Neuron (in vitro differentiated cells): ENCODE measurements around the gene ADAM8.

Source experiments
- H2AFZ ChIP-seq: one replicate; pipeline ENCODE4 v1.6.1; 2013; ENCODE audit warnings: low read depth, mild to moderate bottlenecking, inconsistent platforms, low read length, moderate library complexity
- H3K27me3 ChIP-seq: one replicate; pipeline ENCODE4 v1.6.1; 2013; ENCODE audit warnings: low read length; ENCODE audit not compliant: insufficient read depth
- H3K36me3 ChIP-seq: one replicate; pipeline ENCODE4 v1.6.1; 2013; ENCODE audit warnings: low read length; ENCODE audit not compliant: insufficient read depth
- H3K4me1 ChIP-seq: one replicate; pipeline ENCODE4 v1.6.1; 2013; ENCODE audit warnings: low read length; ENCODE audit not compliant: insufficient read depth
- H3K4me3 ChIP-seq: 2 replicates; pipeline ENCODE4 v1.5.1; 2013; ENCODE audit warnings: mild to moderate bottlenecking, low read length, moderate library complexity
- H3K9me3 ChIP-seq: one replicate; pipeline ENCODE4 v1.6.1; 2013; ENCODE audit warnings: low read length

The ADAM8 gene

DNA sequence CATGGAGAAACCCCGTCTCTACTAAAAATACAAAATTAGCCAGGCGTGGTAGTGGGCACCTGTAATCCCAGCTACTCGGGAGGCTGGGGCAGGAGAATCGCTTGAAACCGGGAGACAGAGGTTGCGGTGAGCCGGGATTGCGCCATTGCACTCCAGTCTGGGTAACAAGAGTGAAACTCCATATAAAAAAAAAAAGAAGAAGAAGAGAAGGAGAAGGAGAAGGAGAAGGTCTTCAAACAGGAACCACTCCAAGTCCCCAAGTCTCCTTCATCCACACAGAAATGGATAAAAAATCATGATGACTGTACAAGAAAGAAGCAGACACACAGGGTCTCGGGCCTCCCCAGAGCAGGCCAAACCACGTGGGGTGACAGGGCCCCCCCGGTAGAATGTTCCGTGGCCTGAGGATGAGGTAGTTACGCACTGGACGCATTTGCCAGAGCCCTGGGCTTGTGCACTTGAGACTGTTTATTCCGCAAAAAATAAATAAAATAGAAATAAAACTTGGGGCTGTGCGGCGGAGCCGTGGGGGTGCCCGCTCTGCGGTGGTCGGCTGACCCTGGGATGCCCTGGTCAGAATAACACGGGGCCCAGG, 23.2 kb downstream of the ADAM8 start:
- Histone ChIP-seq H2AFZ (no peak overlapping the region), H3K4me1 (peaks cover 12% of the 10 kb centered on the region), H3K4me3 (no peak overlapping the region), H3K9me3 (no peaks in the 10 kb centered on the region), H3K36me3 (no peaks in the 10 kb centered on the region), H3K27me3 (peaks cover 14% of the 10 kb centered on the region)

DNA sequence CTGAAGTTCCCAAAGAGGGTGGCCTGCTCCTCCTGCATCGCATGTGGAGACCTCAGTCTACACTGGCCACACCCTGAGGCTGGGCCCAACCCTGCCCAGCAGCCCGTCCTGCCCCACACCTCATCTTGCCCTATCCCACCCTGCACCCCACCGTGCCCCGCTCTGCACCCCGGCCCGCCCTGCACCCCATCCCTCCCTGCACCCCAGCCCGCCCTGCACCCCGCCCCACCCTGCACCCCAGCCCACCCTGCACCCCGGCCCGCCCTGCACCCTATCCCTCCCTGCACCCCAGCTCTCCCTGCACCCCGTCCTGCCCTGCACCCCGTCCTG, 24.5 kb downstream of the ADAM8 start:
- Histone ChIP-seq H3K4me3 (no peak overlapping the region), H3K4me1 (peaks cover 14% of the 10 kb centered on the region), H3K9me3 (no peaks in the 10 kb centered on the region), H2AFZ (no peak overlapping the region), H3K27me3 (peaks cover under 1% of the 10 kb centered on the region), H3K36me3 (no peaks in the 10 kb centered on the region)

DNA sequence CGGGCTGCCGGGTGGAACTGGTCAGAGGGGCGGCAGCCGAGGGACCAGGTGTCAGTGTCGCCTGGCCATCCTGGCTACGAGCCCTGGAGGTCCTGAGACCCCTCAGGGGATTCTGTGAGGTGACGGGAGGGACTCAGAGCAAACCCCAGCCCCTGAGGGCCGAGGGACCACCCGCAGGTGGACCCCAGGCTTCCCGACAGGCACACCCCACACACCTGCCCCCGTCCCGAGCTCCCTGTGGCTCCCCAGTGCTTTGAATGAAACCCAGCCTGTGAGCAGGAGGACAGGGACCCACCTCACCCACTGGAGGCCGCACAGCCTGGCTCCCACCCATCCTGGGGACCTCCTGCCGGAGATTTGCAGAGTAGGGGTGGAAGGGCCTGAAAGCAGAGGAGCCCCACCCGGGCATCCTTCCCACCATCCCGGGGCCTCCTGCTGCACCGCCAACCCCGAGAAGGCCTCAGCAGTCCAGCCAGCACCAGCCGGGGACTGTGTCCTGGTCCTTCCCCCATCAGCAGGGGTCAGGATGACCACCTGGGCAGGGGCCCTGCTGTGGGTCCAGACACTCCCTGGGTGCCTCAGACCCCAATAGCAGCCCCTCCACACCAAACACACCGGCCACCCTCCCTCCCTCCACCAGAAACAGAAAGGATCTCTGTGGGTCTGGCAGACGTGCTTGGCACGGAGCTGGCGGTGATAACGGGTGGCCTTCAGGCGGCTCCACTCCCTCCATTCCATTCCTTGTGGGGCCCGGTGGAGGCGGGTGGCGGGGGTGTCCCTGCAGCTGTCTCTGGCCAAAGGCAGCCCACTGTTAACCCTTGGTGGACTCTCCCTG, 25.1 kb downstream of the ADAM8 start:
- H2AFZ ChIP-seq: no peak overlapping the region

DNA sequence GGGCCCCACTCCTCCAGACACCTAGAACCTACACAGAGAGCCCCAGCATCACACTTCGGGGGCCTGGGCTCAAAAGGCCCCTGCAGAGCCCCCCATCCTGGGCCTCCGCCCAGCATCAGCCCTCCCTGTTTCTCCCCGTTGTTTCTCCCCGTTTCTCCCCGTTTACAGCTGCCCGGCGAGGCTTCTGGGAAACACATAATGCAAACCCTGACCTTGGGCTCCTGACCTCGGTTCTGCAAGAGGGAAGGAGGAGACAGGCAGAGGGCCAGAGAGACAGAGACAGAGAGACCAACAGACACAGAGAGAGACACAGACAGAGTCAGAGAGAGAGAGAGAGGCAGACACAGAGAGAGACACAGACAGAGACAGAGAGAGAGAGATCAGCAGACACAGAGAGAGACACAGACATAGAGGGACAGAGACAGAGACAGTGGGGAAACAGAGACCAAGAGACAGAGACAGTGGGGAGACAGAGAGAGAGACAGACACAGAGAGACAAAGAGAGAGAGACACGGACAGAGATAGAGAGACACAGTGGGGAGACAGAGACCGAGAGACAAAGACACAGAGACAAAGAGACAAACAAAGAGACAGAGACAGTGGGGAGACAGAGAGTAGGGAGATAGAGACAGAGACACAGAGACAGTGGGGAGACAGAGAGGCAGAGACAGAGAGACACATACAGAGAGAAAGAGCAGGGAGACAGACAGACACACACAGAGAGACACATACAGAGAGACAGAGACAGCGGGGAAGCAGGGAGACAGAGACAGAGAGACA, 26.5 kb downstream of the ADAM8 start:
- H3K36me3 ChIP-seq: no peaks in the 10 kb centered on the region
- no peak overlapping the region for H2AFZ ChIP-seq
- H3K4me1 ChIP-seq: peaks cover 18% of the 10 kb centered on the region
- H3K4me3 ChIP-seq: no peak overlapping the region
- H3K9me3 ChIP-seq: no peaks in the 10 kb centered on the region
- peaks cover 2% of the 10 kb centered on the region for H3K27me3 ChIP-seq

More for the DNA sequence above, 25.1 kb downstream of the ADAM8 start:
- no peak overlapping the region for H3K4me3 ChIP-seq
- no peaks in the 10 kb centered on the region for H3K36me3 ChIP-seq
- H3K9me3 ChIP-seq: no peaks in the 10 kb centered on the region
- peaks cover 14% of the 10 kb centered on the region for H3K4me1 ChIP-seq
- H3K27me3 ChIP-seq: no peaks in the 10 kb centered on the region

DNA sequence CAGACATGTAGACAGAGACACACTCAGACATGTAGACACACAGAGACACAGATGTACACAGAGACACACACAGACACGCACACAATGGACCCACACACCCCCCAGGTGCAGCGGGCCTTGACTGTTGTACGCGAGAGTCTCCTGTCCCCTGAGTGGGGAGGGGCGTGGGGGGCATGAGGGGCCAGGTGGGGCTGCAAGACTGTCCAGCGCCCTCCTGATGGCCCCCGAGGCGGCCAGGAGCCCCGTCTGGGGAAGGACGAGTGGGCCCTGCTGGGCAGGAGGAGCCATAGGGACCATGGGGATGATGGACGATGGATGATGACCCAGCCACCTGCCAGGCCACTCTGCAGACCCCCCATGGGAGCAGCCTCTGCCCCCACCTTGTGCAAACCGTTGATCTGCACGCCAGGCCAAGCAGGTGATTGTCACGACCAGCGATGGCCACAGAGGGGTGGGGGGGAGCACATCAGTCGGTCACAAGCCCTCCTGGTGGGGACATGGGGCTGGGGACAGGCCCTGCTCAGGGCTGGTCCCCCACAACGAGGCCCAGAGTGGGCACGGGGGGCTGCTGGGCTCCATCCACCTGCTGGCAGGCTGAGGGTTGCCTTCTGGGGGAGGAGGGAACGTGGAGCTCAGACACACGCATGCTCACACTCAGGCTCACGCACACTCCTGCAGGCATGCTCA, 27.4 kb downstream of the ADAM8 start:
- H2AFZ ChIP-seq: no peak overlapping the region
- H3K4me1 ChIP-seq: peaks cover 18% of the 10 kb centered on the region
- H3K36me3 ChIP-seq: no peaks in the 10 kb centered on the region
- H3K9me3 ChIP-seq: no peaks in the 10 kb centered on the region
- no peak overlapping the region for H3K4me3 ChIP-seq
- peaks cover 7% of the 10 kb centered on the region for H3K27me3 ChIP-seq

DNA sequence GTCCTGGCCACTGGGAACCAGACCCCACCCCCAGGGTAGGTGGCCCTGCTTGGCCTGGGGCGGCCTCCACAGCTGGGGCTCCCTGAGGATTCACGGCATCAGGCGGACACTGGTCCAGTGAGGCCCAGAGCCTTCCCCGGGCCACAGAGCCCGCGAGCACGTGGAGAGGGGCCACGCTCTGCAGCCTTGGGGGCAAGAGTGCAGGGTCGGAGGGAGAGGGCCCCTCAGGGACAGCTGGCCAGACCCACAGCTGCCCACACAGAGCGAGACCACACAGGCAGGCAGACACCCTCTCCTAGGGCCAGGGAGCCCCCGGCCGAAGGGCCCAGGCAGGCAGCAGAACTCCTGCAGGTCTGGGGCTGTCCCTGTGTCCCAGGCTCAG, 28.3 kb downstream of the ADAM8 start:
- H3K4me3 ChIP-seq: no peak overlapping the region
- peaks cover 14% of the 10 kb centered on the region for H3K27me3 ChIP-seq
- H3K9me3 ChIP-seq: no peaks in the 10 kb centered on the region
- H2AFZ ChIP-seq: no peak overlapping the region
- peaks cover 18% of the 10 kb centered on the region for H3K4me1 ChIP-seq
- H3K36me3 ChIP-seq: no peaks in the 10 kb centered on the region

DNA sequence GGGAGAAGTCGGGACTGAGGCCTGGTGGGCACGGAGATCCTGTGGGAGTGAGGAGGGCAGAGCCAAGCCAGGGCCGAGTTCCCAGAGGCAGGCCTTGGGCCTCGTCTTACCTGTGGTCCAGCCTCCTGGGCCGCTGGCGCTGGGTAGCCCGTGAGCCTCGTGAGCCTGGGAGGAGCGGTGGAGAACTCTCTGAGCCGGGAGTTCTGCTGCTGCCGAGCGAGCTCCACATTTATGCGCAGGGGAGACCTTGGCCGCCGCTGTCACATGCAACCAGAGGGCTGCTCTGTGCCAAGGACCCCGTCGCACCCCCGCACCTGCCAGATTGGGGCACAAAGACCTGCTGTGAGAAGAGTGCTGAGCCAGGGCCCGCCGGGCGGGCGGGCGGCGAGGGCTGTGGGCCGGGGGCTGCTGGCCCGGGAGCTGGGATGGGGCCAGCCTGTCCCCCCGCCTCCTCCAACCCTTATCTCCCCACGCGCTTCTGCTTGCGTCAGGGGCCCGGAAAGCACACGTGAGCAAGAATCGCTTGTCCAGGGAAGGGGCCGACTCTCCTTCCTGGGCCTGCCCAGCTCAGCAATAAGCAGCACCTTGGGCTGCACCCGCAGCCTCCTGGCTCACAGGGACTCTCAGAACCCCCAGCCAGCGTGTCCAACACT, 28.9 kb downstream of the ADAM8 start:
- no peak overlapping the region for H2AFZ ChIP-seq
- peaks cover 18% of the 10 kb centered on the region for H3K4me1 ChIP-seq
- H3K9me3 ChIP-seq: no peaks in the 10 kb centered on the region
- peaks cover 19% of the 10 kb centered on the region for H3K27me3 ChIP-seq
- no peaks in the 10 kb centered on the region for H3K36me3 ChIP-seq
- no peak overlapping the region for H3K4me3 ChIP-seq

DNA sequence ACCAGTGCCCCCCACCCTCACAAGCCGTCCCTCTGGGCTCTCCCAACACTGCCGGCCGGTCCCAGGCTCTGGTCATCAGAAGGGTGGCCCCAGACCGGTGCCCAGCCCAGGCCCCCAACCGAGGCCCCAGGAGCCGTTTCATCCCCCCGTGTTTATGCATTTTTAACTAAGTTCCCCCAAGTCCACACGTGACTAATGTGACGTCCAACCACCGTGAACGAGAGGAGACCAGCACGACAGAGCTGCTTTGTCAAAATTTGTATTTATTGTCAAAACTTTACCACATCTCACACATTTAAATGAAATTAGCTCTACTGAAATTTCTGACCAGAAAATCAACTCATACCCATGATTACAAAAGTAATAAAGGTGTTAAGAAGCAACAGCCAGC, 30.4 kb downstream of the ADAM8 start:
- Histone ChIP-seq H2AFZ (no peak overlapping the region), H3K9me3 (no peaks in the 10 kb centered on the region), H3K36me3 (no peaks in the 10 kb centered on the region), H3K4me3 (no peak overlapping the region), H3K4me1 (peaks cover 18% of the 10 kb centered on the region), H3K27me3 (peaks cover 32% of the 10 kb centered on the region)

DNA sequence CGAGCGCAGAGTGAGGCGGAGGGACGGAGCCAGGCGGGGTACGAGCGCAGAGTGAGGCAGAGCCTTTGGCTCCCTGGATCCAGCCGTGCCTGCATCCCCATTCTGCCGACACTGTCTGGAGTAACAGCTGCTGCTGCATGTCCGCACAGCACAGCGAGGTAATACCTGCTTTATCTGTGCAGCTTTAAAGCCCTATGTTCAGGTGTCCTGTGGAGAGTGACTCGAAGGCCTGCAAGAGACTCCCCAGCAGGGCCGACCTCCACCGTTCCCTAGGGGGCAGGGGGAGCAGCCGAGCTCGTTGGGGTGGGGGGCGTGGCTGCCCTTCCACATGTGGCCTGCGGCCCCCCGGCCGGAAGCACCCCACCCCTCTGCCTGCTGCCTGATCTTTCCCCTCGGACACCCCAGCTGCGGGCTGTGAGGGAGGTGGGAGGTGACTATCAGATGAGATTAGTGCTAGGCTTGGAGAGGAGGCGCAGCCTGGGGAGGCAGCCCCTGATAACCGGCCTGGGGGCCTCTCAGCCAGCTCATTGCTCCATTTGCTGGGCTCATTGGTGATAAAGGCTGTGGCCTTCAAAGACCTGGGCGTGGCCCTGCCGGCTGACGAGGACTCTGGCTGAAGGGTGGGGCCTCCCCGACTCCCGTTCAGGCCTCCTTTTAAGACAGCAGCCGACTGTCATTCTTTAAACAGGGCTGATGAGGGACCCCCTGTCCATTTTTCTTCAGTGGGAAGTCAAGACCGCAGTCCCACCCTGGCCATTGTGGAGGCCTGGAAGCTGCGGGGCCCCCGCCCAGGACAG, 31.0 kb downstream of the ADAM8 start:
- Histone ChIP-seq H3K36me3 (no peaks in the 10 kb centered on the region), H3K4me3 (no peak overlapping the region), H3K4me1 (peaks cover 18% of the 10 kb centered on the region), H3K27me3 (peaks cover 37% of the 10 kb centered on the region), H2AFZ (no peak overlapping the region), H3K9me3 (no peaks in the 10 kb centered on the region)

DNA sequence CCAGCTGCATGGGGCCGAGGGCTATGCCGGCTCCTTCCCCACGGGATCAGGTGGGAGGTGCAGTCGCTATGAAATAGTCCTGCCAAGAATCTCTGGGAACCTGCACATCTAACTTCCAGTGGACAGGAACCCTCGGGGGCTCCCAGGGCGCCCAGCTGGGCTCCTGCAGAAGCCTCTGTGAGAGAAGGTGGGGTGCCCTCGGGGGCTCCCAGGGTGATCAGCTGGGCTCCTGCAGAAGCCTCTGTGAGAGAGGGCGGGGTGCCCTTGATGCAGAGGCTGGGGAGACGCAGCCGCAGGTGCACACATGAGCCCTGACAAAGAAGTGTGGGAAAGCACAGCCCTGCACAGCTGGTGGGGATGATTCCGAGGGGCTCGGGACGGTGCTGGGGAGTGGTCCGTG, 33.1 kb downstream of the ADAM8 start:
- H3K4me3 ChIP-seq: no peak overlapping the region
- H3K4me1 ChIP-seq: peaks cover 6% of the 10 kb centered on the region
- no peaks in the 10 kb centered on the region for H3K36me3 ChIP-seq
- H3K27me3 ChIP-seq: peaks cover 52% of the 10 kb centered on the region
- H3K9me3 ChIP-seq: no peaks in the 10 kb centered on the region
- no peak overlapping the region for H2AFZ ChIP-seq

DNA sequence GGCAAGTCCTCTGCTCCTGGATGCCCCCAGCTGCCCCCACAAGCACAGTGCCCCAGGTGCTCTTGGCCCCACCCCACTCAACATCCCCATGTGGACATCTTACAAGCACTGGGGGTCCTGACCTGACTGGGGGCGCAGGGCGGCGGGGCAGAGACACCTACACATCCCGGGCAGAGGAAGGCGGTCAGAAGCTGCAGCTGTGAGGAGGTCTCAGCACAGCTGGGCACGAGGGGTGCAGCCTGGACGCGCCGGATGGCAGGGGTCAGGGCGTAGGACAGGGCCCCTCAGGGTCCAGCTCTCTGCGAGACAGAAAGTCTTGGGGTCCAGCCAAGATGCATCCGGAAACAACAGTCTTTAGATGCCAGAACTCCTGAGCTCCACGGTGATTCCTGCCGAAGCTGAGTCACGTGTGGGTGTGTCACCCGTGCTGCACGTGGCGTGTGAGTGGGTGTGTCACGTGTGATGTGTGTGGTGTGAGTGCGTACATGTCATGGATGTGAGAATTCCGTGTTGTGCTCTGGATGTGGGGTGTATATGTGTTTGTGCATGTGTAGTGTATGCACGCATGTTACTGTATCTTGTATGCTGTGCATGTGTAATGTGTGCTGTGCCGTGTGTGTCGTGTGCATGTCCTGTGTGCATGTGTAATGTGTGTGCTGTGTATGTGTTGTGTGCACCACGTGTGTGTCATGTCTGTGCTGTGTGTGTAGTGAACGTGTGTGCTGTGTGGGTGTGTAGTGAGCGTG, 33.9 kb downstream of the ADAM8 start:
- H3K27me3 ChIP-seq: peaks cover 60% of the 10 kb centered on the region
- H3K4me3 ChIP-seq: no peak overlapping the region
- no peak overlapping the region for H2AFZ ChIP-seq
- peaks cover 6% of the 10 kb centered on the region for H3K4me1 ChIP-seq
- H3K36me3 ChIP-seq: no peaks in the 10 kb centered on the region
- no peaks in the 10 kb centered on the region for H3K9me3 ChIP-seq
